Endodermal cell (in vitro differentiated cells): ENCODE measurements around the gene PLEKHJ1. TPM values are rescaled to one million over a fixed set of nuclear protein-coding genes. Genes with fewer than 3 reads are reported as not detected.

Experiments
- DNase-seq: peaks from one replicate; pipeline ENCODE4 v3.0.0-alpha.2; 2017
- H3K27ac ChIP-seq: 2 replicates; pipeline ENCODE4 v1.5.1; 2013; ENCODE audit warnings: mild to moderate bottlenecking, low read depth, low read length, moderate library complexity
- H3K27me3 ChIP-seq: 2 replicates; pipeline ENCODE4 v1.6.1; 2013; ENCODE audit warnings: mild to moderate bottlenecking, low read length, moderate library complexity; ENCODE audit not compliant: insufficient read depth, control insufficient read depth, poor library complexity, severe bottlenecking
- H3K36me3 ChIP-seq: 2 replicates; pipeline ENCODE4 v1.7.0; 2013; ENCODE audit warnings: mild to moderate bottlenecking, low read length, moderate library complexity; ENCODE audit not compliant: control insufficient read depth, insufficient read depth
- H3K4me1 ChIP-seq: one replicate; pipeline ENCODE4 v1.7.0; 2013; ENCODE audit warnings: low read length; ENCODE audit not compliant: control insufficient read depth, insufficient read depth
- H3K4me3 ChIP-seq: 2 replicates; pipeline ENCODE4 v1.5.1; 2013; ENCODE audit warnings: mild to moderate bottlenecking, low read length, moderate library complexity
- H3K9ac ChIP-seq: 2 replicates; pipeline ENCODE4 v1.6.1; 2013; ENCODE audit warnings: mild to moderate bottlenecking, low read length, moderate library complexity; ENCODE audit not compliant: poor library complexity, severe bottlenecking; ENCODE audit errors: extremely low read depth
- H3K9me3 ChIP-seq: 2 replicates; pipeline ENCODE4 v1.6.1; 2013; ENCODE audit warnings: mild to moderate bottlenecking, low read length, moderate library complexity; ENCODE audit not compliant: control insufficient read depth
- H3K27ac Mint-ChIP-seq: 2 replicates; pipeline ENCODE4 v1.8.0; 2020; ENCODE audit warnings: mixed read lengths
- H3K27me3 Mint-ChIP-seq: 2 replicates; pipeline ENCODE4 v1.8.0; 2021; ENCODE audit warnings: mild to moderate bottlenecking, mixed read lengths; ENCODE audit not compliant: insufficient read depth
- H3K36me3 Mint-ChIP-seq: 2 replicates; pipeline ENCODE4 v1.8.0; 2020; ENCODE audit warnings: low read depth, mixed read lengths
- H3K4me1 Mint-ChIP-seq: 2 replicates; pipeline ENCODE4 v1.8.0; 2020; ENCODE audit warnings: mixed read lengths
- H3K4me3 Mint-ChIP-seq: 2 replicates; pipeline ENCODE4 v1.8.0; 2020; ENCODE audit warnings: mild to moderate bottlenecking, moderate library complexity, mixed read lengths
- H3K9me3 Mint-ChIP-seq: 2 replicates; pipeline ENCODE4 v1.8.0; 2020; ENCODE audit warnings: mild to moderate bottlenecking, mixed read lengths
- WGBS, 2 experiments: methylation state at CpG; one replicate each; pipeline versions ENCODE4 v1.1.5 to v1.1.7; 2013; ENCODE audit warnings: missing lambda C conversion rate in 2 of 2, mixed read lengths in 1 of 2; ENCODE audit not compliant: insufficient coverage in 1 of 2, insufficient read length in 1 of 2; 5-methylcytosine and 5-hydroxymethylcytosine counted together
- total RNA-seq, 2 donors: library from RNA; stranded (reverse); fragmentation: NEBNext Ultra II Directional in 1 of 2; extraction: Animal tissue kit (Norgen Biotek cat#: 25700) in 1 of 2; gene quantifications; 2 replicates in 1 of 2; 3 replicates in 1 of 2; pipeline ENCODE4 v1.2.1, GENCODE V29; 2021
- TF ChIP-seq, protein P1 (sequence below): fragments of 200-600 bp; sonication (generic); conservative IDR thresholded peaks from 2 replicates; pipeline ENCODE4 v1.5.0; 2021; ENCODE audit warnings: antibody characterized with exemption, mild to moderate bottlenecking

PLEKHJ1 gene
- total RNA-seq, 2 donors from 2014 or later: 146 to 192 TPM

- Mint-ChIP-seq H3K4me1 (no peaks in the 10 kb centered on the region), H3K4me3 (no peak overlapping the region), H3K27me3 (peaks cover 1% of the 10 kb centered on the region), H3K9me3 (no peaks in the 10 kb centered on the region), H3K27ac (no peak overlapping the region), H3K36me3 (no peaks in the 10 kb centered on the region)
- H3K9me3 ChIP-seq: no peaks in the 10 kb centered on the region
- no peak overlapping the region for H3K27ac ChIP-seq
- no peak overlapping the region for H3K4me3 ChIP-seq
- no peaks in the 10 kb centered on the region for H3K4me1 ChIP-seq
- DNase-seq: peak; percentile 84
- H3K9ac ChIP-seq: no peak overlapping the region
- H3K36me3 ChIP-seq: no peaks in the 10 kb centered on the region
- WGBS, 2 experiments: 75 to 87% methylated on average over 5 to 7 of the region's 7 CpGs
- TF ChIP-seq, protein P1, sequence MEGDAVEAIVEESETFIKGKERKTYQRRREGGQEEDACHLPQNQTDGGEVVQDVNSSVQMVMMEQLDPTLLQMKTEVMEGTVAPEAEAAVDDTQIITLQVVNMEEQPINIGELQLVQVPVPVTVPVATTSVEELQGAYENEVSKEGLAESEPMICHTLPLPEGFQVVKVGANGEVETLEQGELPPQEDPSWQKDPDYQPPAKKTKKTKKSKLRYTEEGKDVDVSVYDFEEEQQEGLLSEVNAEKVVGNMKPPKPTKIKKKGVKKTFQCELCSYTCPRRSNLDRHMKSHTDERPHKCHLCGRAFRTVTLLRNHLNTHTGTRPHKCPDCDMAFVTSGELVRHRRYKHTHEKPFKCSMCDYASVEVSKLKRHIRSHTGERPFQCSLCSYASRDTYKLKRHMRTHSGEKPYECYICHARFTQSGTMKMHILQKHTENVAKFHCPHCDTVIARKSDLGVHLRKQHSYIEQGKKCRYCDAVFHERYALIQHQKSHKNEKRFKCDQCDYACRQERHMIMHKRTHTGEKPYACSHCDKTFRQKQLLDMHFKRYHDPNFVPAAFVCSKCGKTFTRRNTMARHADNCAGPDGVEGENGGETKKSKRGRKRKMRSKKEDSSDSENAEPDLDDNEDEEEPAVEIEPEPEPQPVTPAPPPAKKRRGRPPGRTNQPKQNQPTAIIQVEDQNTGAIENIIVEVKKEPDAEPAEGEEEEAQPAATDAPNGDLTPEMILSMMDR: peak; percentile 87
- no peaks in the 10 kb centered on the region for H3K27me3 ChIP-seq
Measured at GRCh38 chr19:2261438-2262172, 25.5 kb upstream of the PLEKHJ1 start.

DNA sequence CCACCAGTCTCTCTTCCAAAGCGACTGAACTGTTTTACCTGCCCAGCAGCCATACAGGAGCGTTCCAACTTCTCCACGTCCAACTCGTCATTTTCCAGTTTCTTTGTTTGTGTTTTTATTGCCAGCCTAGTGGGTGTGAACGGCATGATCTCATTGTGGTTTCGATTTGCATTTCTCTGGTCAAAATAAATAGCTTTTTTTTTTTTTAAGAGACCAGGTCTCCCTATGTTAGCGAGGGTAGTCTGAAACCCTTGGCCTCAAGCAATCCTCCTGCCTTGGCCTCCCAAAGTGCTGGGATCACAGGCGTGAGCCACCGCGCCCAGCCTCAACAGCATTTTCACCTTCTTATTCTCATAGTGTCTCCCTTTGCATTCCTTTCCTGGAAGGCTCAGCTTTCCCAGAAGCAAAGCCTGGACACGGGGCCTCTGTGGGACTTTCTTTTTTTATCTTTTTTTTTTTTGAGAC, 24.2 kb upstream of the PLEKHJ1 start:
- no peak overlapping the region for H3K4me3 ChIP-seq
- H3K36me3 ChIP-seq: no peaks in the 10 kb centered on the region
- Mint-ChIP-seq H3K4me1 (no peaks in the 10 kb centered on the region), H3K4me3 (no peak overlapping the region), H3K9me3 (no peaks in the 10 kb centered on the region), H3K36me3 (no peaks in the 10 kb centered on the region), H3K27ac (no peak overlapping the region), H3K27me3 (peaks cover 1% of the 10 kb centered on the region)
- TF ChIP-seq, protein P1: no peak
- no peaks in the 10 kb centered on the region for H3K27me3 ChIP-seq
- no peaks in the 10 kb centered on the region for H3K4me1 ChIP-seq
- no peak overlapping the region for H3K27ac ChIP-seq
- no peak for DNase-seq
- H3K9me3 ChIP-seq: no peaks in the 10 kb centered on the region
- WGBS, 2 experiments: 92 to 96% methylated on average over 9 to 11 of the region's 11 CpGs
- no peak overlapping the region for H3K9ac ChIP-seq

GRCh38 chr19:2259336-2259735, 23.2 kb upstream of the PLEKHJ1 start:
- Mint-ChIP-seq H3K36me3 (no peaks in the 10 kb centered on the region), H3K9me3 (no peaks in the 10 kb centered on the region), H3K27ac (no peak overlapping the region), H3K4me1 (no peaks in the 10 kb centered on the region), H3K27me3 (peaks cover 1% of the 10 kb centered on the region), H3K4me3 (no peak overlapping the region)
- TF ChIP-seq, protein P1: no peak
- H3K27ac ChIP-seq: no peak overlapping the region
- no peak overlapping the region for H3K4me3 ChIP-seq
- no peaks in the 10 kb centered on the region for H3K36me3 ChIP-seq
- no peaks in the 10 kb centered on the region for H3K27me3 ChIP-seq
- no peak for DNase-seq
- no peak overlapping the region for H3K9ac ChIP-seq
- 96 to 97% methylated on average over 4 to 5 of the region's 5 CpGs for WGBS, 2 experiments
- no peaks in the 10 kb centered on the region for H3K9me3 ChIP-seq
- no peaks in the 10 kb centered on the region for H3K4me1 ChIP-seq
